ENCODE measurements around the gene TIGAR. TPM values are rescaled to one million over a fixed set of nuclear protein-coding genes. Genes with fewer than 3 reads are reported as not detected.

TIGAR gene
- total and polyA plus RNA-seq, 2 of the 8 experiments (the other 6 are each of a cell fraction or from before 2014, with no cell fraction given), result 3.8 to 26.4 TPM

GRCh38 chr12:4281173-4281654 lies 39.8 kb upstream of the TIGAR start (continued):
- no peak for TF ChIP-seq GABPA (IDR thresholded peaks at IDR 0.05; ENCODE audit: borderline replicate concordance, insufficient read depth, low read length)
- TF ChIP-seq RFX5 (IDR thresholded peaks at IDR 0.05; ENCODE audit: borderline replicate concordance, low read depth, low read length), result no peak
- no peak for TF ChIP-seq CBX5 (IDR thresholded peaks at IDR 0.05; ENCODE audit: low read depth, low read length)
